Chondrocyte (in vitro differentiated cells): ENCODE results near the gene SUPT20HL1. TPM values are rescaled to one million over a fixed set of nuclear protein-coding genes. Genes with fewer than 3 reads are reported as not detected.
"Not testable (repeated sequence)": the region's sequence is repeated elsewhere in the genome, so short reads cannot be mapped to it uniquely, and the experiment has no call there.

Source experiments
- DNase-seq: peaks from one replicate; pipeline ENCODE4 v3.0.0; 2021; ENCODE audit warnings: mixed read lengths, low spot score
- H3K27ac Mint-ChIP-seq: one replicate; pipeline ENCODE4 v1.8.0; 2021; ENCODE audit warnings: mild to moderate bottlenecking, moderate library complexity, mixed read lengths; ENCODE audit not compliant: unreplicated experiment
- H3K27me3 Mint-ChIP-seq: 2 replicates; pipeline ENCODE4 v1.8.0; 2021; ENCODE audit warnings: low read depth, mixed read lengths
- H3K36me3 Mint-ChIP-seq: 2 replicates; pipeline ENCODE4 v1.8.0; 2021; ENCODE audit warnings: low read depth, mixed read lengths
- H3K4me1 Mint-ChIP-seq: 2 replicates; pipeline ENCODE4 v1.8.0; 2021; ENCODE audit warnings: low read depth, mild to moderate bottlenecking, mixed read lengths
- H3K4me3 Mint-ChIP-seq: one replicate; pipeline ENCODE4 v1.8.0; 2021; ENCODE audit warnings: mild to moderate bottlenecking, moderate library complexity, mixed read lengths; ENCODE audit not compliant: unreplicated experiment
- H3K9me3 Mint-ChIP-seq: 2 replicates; pipeline ENCODE4 v1.8.0; 2021; ENCODE audit warnings: low read depth, mixed read lengths
- total RNA-seq: library from RNA; stranded (reverse); gene quantifications from 3 replicates; pipeline ENCODE4 v1.2.1, GENCODE V29; 2021
- TF ChIP-seq, protein P1 (sequence below): fragments of 200-600 bp; sonication (generic); IDR thresholded peaks from 2 replicates; pipeline ENCODE4 v1.5.0; 2021; ENCODE audit warnings: antibody characterized with exemption, mild to moderate bottlenecking, moderate library complexity

The SUPT20HL1 gene
- total RNA-seq, 1 donor from 2014 or later, result not detected

DNA sequence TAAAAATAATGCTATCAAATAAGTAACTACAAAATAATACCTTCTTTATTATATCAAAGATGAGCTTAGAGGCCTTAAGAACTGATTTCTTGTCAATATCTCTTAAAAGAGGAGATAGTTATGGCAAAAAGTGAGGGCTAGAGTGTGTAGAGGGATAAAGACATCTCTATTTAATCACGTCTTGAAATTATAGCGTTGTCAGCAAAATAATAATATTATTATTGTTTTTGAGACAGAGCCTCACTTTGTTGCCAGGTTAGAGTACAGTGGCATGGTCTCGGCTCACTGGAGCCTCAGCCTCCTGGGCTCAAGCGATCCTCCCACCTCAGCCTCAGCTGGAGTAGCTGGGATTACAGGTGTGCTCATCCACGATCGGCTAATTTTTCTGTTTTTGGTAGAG is 18.3 kb downstream of the SUPT20HL1 start:
- H3K27ac Mint-ChIP-seq, result no peak overlapping the region
- TF ChIP-seq, protein P1, sequence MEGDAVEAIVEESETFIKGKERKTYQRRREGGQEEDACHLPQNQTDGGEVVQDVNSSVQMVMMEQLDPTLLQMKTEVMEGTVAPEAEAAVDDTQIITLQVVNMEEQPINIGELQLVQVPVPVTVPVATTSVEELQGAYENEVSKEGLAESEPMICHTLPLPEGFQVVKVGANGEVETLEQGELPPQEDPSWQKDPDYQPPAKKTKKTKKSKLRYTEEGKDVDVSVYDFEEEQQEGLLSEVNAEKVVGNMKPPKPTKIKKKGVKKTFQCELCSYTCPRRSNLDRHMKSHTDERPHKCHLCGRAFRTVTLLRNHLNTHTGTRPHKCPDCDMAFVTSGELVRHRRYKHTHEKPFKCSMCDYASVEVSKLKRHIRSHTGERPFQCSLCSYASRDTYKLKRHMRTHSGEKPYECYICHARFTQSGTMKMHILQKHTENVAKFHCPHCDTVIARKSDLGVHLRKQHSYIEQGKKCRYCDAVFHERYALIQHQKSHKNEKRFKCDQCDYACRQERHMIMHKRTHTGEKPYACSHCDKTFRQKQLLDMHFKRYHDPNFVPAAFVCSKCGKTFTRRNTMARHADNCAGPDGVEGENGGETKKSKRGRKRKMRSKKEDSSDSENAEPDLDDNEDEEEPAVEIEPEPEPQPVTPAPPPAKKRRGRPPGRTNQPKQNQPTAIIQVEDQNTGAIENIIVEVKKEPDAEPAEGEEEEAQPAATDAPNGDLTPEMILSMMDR, result no peak
- H3K27me3 Mint-ChIP-seq, result peaks cover 26% of the 10 kb centered on the region
- H3K4me3 Mint-ChIP-seq, result no peak overlapping the region
- no peaks in the 10 kb centered on the region for H3K36me3 Mint-ChIP-seq
- H3K4me1 Mint-ChIP-seq, result no peaks in the 10 kb centered on the region
- DNase-seq, result no peak
- no peaks in the 10 kb centered on the region for H3K9me3 Mint-ChIP-seq

DNA sequence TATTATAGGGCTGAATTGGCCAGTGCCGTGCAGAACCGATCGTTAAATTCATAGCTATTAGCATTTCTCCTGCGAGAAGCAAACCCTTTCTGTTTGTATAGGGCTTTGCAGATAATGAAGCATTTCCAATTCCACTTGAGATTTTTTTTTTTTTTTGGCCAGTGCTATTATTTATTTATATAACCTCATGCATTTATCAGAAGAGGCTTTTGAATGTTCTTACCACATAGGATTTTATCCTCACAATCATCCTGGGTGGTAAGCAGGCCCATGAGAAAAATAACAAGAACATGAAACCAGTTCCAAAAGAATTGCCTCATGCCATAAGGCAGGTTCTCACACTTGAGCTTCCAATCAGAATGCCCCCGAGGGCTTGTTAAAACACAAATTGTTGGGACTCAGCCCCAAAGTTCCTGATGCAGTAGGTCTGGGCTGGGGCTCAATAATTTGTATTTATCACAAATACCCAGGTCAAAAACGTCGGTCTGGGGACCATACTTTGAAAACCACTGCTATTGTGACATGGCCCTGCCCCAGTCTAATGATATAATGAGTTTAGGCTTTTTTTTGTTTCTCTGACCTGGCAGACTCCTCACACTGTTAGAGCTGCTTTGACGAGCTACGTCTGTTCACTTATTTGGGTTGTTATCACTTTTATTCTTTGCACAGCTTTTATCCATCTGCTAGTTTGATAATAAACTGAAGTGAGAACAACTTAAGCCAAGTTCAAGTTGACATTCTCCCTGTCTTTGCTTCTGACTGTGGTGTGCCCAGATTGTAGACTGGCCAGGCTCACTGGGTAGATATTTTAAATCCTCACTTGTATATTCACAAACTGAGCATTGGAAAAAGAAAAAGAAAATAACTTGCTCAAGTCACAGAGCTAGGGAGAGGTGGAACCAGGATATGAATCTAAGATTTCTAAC is 20.1 kb downstream of the SUPT20HL1 start:
- Mint-ChIP-seq H3K27ac (no peak overlapping the region), H3K36me3 (peaks cover under 1% of the 10 kb centered on the region), H3K4me1 (no peaks in the 10 kb centered on the region), H3K4me3 (no peak overlapping the region), H3K27me3 (peaks cover 43% of the 10 kb centered on the region), H3K9me3 (no peaks in the 10 kb centered on the region)
- TF ChIP-seq, protein P1, result no peak
- no peak for DNase-seq

DNA sequence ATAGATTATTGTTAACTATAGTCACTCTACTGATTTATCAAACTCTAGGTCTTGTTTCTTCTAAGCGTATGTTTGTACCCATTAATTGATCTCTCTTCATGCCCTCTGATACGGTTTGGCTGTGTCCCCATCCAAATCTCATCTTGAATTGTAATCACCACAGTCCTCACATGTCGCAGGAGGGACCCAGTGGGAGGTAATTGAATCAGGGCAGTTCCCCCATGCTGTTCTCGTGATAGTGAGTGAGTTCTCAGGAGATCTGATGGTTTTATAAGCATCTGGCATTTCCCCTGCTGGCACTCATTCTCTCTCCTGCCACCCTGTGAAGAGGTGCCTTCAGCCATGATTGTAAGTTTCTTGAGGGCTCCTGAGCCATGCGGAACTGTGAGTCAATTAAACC is 21.9 kb downstream of the SUPT20HL1 start:
- H3K4me1 Mint-ChIP-seq, H3K4me3 Mint-ChIP-seq, H3K27ac Mint-ChIP-seq, H3K9me3 Mint-ChIP-seq, H3K36me3 Mint-ChIP-seq, DNase-seq: not testable (repeated sequence)
- H3K27me3 Mint-ChIP-seq, result peaks cover 46% of the 10 kb centered on the region

DNA sequence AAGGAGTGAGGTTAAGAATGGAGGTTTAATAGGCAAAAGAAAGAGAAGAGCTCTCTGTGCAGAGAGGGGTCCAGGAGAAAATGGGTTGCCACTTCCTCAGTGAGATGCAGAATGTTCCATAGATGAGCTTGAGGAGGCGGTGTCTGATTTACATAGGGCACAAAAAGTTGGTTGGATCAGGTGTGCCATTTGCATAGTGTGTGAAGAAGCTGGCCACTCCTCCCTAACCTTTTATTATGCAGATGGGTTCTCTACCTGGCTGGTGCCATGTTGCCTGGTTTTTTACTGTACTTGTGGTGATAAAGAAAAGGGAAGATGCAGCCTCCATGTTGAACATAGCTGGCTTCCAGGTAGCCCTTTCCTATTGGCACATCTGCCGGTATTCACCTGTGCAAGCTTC is 27.3 kb downstream of the SUPT20HL1 start:
- Mint-ChIP-seq H3K27ac (no peak overlapping the region), H3K4me1 (peaks cover 2% of the 10 kb centered on the region), H3K4me3 (no peak overlapping the region), H3K27me3 (peaks cover 57% of the 10 kb centered on the region), H3K9me3 (peaks cover 3% of the 10 kb centered on the region), H3K36me3 (peaks cover 1% of the 10 kb centered on the region)
- no peak for DNase-seq
- TF ChIP-seq, protein P1, result no peak

DNA sequence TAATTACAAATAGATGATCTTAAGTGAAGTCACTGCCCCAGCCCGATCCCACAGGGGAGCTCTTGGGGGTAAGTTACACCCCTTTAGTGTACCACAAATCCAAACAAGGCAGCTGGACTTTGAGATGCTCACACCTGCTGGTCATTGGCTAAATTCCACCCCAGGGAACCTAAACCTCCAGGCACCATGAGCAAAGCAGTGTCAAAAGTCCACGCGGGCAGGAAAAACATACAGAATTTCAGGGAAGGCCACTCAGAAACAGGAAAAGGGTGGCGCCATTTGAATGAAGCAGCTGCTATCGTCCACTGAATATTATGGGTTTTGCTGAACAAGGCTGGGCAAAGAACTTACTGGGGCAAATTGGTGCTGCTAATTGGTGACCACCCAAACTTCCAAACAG is 30.9 kb downstream of the SUPT20HL1 start:
- peaks cover 45% of the 10 kb centered on the region for H3K27me3 Mint-ChIP-seq
- TF ChIP-seq, protein P1, result no peak
- H3K9me3 Mint-ChIP-seq, result no peaks in the 10 kb centered on the region
- no peak overlapping the region for H3K27ac Mint-ChIP-seq
- H3K36me3 Mint-ChIP-seq, result no peaks in the 10 kb centered on the region
- DNase-seq, result no peak
- H3K4me3 Mint-ChIP-seq, result no peak overlapping the region
- H3K4me1 Mint-ChIP-seq, result peaks cover 16% of the 10 kb centered on the region

DNA sequence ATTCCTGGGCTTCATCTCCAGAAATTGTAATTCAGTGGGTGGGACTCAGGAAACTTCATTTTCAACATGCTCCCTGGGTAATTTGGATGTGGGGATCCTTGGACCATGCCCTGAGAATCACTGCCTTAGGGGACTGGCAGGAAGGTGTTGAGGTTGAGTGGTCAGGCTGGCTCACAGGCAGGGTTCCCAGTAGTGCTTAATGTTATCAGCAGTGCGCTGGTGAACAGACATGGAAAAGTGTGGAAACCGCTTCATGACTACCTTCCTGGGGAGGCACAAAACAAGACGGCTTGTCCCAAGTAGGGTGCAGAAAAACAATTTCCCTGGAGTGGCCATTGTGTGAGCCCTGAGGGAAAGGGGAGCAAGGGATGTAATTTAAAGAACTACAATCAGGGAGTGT is 31.4 kb downstream of the SUPT20HL1 start:
- no peak overlapping the region for H3K27ac Mint-ChIP-seq
- no peaks in the 10 kb centered on the region for H3K9me3 Mint-ChIP-seq
- H3K4me3 Mint-ChIP-seq, result no peak overlapping the region
- peaks cover 20% of the 10 kb centered on the region for H3K4me1 Mint-ChIP-seq
- DNase-seq, result no peak
- H3K27me3 Mint-ChIP-seq, result peaks cover 45% of the 10 kb centered on the region
- TF ChIP-seq, protein P1, result no peak
- no peaks in the 10 kb centered on the region for H3K36me3 Mint-ChIP-seq
